NCI-H1436 treated with DMSO at 0.1 percent for 48 hours (cell line): ENCODE data around the gene NSG1.
"Not testable (repeated sequence)": the region's sequence is repeated elsewhere in the genome, so short reads cannot be mapped to it uniquely, and the experiment has no call there.

Source experiments
- DNase-seq: peaks from one replicate; lab custom pipeline; 2025; lab: John Stamatoyannopoulos, UW

NSG1 gene

DNA sequence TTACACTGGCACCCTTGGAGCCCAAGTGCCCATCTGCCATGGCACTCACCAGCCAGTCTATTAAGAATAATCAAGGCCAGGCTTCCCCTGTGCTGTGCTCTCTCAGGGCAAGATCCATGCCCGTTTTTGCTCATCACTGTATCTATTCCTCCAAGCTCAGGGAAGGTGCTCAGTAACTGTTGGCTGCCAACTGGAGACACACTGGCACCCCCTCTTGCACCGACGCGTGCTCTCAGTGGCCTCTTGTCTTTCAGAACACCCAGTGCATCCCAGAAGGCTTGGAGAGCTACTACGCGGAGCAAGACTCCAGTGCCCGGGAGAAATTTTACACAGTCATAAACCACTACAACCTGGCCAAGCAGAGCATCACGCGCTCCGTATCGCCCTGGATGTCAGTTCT is 30.1 kb downstream of the NSG1 start:
- DNase-seq: no peak

- DNase-seq: no peak
Observed at GRCh38 chr4:4417886-4418285, 31.0 kb downstream of the NSG1 start.

DNA sequence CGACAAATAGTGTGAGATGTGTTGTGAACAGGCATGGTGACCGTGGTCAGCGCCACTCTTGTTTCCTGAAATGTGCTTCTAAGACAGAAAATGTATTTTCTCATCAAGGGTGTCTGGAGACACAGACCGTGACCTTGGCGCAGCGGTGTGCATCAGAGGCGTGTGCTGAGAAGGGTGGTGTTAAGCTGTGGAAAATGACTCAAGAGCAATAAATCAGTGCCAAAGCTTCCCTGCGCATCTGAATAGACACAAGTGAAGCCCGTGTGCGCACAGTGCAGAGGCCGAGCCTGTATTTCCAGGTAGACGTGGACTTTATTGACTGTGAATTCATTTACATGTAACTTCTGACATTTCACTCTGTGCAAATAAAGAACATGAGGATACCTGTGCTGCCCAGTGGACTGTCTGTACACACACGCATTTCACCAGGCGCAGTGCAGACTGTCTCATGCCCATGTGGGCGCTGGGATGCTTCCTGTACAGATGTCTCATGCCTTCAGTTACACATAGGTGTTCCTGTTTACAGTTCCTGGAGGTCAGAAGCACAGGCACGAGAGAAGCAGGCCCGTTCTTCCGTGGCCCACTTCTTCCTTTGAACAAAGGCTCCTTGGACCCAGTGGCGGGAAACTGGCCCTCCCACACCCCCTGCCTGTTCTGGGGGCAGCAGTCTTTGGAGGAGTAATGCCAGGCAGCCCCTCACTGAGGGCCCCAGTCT is 31.9 kb downstream of the NSG1 start:
- no peak for DNase-seq

GRCh38 chr4:4419896-4420295 is 33.0 kb downstream of the NSG1 start:
- DNase-seq: no peak

DNA sequence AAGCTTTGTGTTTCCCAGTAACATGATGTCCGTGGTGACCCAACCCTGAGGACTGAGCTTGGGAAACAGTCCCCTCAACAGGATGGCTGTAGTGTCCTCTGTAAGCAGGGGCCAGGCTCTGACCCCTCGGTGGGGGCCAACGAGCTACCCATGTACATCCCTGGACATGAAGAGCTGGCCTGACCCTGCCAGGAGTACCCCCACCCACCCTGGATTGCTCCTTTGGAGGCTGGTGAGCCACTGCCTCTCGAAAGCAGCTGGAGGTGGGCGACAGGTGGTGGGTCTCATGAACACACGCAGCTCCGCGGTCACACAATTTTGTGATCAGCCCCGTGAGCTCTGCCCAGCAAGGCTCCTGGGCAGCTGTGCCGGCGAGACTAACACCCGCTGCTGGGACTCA is 33.5 kb downstream of the NSG1 start:
- no peak for DNase-seq

DNA sequence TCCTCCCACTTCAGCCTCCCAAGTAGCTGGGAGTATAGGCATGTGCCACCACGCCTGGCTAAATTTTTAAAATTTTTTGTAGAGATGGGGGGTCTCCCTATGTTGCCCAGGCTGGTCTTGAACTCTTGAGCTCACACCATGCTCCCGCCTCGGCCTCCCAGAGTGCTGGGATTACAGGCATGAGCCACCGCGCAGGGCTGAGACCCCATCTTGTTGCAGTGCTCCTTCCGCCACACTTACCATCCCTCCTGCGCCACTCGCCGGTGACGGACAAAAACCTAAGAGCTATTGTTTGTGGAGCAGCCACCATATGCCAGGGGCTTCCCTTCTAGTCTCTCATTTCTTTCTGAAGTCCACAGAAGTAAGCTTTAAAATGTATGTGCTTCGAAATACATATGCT is 34.5 kb downstream of the NSG1 start:
- no peak for DNase-seq

DNA sequence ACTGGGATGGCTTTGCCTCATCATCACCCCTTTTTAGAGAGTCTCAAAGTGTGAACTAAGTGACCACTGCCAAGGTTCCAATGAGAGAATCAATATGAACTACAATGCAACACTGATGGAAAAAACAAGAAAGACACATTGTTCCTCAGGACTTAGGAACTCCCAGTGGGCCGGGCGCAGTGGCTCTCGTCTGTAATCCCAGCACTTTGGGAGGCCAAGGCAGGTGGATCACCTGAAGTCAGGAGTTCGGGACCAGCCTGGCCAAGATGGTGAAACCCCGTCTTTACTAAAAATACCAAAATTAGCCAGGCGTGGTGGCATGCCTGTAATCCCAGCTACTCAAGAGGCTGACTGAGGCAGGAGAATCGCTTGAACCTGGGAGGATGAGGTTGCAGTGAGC is 35.2 kb downstream of the NSG1 start:
- DNase-seq: not testable (repeated sequence)

DNA sequence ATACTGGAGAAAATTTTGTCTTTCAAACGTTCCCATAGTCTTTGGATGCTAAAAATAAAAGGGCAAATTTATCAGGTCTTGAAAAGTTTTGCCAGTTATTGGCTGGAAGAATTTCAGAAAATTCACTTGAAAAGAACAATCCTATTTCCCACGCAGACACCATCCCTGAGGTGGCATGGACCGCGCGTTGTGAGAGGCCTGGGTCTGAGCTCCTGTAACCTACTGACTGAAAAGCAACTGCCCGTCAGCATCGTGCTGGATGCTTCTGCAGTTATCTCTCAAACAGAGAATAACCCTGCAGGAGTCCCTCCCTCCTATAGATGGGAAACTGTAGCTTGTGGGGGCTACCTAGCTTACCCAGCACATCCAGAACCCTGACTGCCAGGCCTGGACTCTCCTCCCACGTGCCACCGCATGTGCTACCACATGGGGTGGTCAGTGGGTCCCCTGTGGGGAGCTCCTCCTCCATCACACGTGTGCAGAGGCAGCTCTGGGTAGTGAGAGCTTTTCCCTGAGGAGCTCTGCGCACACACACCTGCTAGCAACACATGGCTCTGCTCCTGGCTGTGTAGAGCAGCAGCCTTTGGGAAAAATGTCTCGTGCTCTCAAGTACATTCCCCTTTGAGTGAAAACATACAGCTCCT is 36.1 kb downstream of the NSG1 start:
- DNase-seq: no peak

- DNase-seq: no peak
Observed at GRCh38 chr4:4423706-4424498, 37.0 kb downstream of the NSG1 start.

DNA sequence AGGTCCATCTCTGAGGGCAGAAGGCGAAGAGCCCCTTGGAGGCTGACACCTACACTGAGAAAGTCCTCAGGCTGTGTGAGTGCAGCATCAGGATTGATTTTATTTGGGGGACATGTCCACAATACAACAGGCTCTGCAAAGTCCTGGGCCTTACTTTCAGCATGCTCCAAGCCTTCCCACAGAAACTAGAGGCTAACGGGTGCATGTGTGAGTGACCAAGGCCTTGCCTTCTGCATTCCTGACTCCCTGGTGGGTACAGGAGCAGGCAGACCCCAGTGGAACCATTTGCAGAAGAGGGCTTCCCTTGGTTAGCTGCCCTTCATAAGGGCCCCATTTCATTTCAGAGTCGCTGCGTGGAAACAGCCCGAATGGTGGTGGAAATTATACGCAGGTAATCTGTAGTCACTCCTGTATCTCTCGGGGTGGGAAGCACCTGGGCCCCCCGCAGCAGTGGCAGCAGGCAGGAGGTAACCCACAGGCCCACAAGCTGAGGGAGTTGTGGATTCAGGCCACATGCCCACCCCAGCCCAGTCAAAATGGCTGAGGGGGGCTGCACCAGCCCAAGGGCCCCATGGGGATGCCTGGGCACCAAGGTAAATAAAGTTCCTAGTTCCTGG is 37.7 kb downstream of the NSG1 start:
- no peak for DNase-seq

DNA sequence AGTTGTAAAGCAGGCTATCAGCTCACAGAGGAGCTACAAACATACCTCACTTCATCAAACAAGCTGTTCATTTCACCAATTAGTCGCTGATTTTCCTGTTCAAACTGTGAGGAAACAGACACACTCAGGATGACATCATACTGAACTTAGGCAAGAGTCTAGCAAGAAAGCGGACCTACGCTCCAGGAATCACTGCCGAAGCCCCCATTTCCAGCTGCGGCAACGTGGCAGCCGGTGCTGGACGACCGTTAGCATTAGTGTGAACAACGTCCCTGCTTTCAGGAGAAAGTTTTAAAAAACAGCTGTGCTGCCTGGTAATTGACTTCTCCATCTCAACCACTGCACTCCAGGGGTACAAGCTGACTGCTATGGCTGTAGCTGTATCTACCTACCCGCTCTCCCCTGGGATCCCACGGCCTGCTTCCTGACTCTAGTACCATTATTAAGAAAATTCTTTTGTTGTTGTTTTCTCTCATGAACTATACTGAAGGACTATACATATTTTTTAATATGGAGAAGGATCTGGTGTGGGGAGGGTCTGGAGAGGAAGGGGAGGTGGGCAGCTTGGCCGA is 38.3 kb downstream of the NSG1 start:
- DNase-seq: no peak

DNA sequence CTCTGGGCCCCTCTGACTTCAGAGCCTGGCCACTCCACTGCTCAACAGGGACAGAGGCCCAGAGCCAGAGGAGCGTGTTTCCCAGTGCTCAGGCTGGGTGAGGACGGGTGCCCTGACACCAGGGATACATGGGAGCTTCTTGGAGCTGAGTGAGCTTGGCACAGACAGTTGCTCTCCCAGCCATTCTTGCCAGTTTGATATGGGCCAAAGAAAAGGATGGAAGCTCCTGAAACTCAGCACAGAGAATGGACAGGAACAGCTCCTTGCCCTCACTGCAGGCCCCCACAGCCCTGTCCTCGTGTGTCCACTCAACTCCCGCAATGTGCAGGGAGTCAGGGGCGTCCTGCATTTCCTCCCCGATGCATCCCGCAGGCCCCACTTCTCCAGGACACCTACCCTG is 38.8 kb downstream of the NSG1 start:
- DNase-seq: no peak

DNA sequence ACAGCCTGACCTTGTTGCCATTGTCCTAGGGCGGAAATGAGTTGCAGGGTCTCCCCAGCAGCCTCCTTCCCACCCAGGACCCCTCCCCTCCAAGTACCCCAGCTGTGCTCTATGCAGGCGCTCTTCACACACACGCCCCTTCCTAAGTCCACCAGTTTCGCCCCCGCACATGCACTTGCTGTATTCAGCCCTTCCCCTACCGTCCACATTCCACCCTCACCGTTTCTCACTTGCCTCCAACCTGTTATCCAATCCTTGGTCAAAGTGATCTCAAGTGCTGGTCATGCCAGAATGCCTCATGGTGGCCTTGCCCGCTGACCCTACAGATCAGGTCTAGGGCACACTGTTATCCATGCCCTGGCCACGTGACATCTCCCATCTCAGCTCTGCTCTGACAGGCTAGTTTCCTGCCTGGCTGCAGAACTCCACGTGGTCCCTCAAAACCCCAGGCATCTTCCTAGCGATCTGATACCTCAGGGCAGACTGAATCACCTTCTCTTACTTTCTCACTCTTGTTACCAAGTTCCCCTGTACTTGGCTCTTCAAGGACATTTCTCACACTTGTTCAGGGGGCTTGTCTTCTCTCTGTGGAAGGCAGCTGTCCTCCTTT is 39.7 kb downstream of the NSG1 start:
- DNase-seq: no peak

GRCh38 chr4:4427121-4427870 is 40.4 kb downstream of the NSG1 start:
- no peak for DNase-seq

- no peak for DNase-seq
Observed at GRCh38 chr4:4427886-4428285, 41.0 kb downstream of the NSG1 start.

- DNase-seq: no peak
Observed at GRCh38 chr4:4428966-4429875, 42.3 kb downstream of the NSG1 start.

DNA sequence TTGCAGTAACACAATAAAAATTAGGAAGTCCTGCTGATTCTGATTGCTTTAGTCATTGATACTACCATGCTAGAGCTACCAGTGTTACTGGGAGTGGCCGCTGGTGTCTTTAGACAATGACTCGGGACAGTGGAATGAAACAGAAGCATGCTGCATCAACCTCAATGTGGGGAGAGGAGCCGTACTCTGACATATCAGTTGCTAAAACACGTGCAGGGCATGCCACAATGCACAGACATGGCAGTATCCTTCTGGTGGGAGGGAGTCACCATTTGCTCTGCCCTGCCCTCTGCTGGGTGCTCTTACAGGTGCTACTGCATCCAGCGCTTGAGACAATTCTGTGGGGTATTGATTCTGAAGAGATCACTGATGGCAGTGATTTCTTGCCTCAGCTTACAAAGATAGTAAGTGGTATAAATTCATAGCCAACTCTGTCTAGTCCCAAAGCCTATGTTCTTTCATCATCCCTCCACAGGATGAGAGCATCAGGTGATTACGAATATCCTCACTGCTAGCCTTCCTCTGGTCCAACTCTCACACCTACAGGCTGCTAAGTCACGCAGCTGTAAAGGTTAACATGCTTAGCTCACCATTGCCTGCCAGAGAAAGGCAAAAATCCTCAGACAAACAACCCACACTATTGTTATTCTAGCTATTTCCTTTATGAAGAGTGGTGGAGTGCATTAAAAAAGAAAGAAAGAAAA is 43.7 kb downstream of the NSG1 start:
- no peak for DNase-seq

GRCh38 chr4:4432341-4433125 is 45.6 kb downstream of the NSG1 start:
- no peak for DNase-seq

GRCh38 chr4:4433941-4434340 is 47.0 kb downstream of the NSG1 start:
- DNase-seq: no peak
